HG02970 (cell line): ENCODE results near the gene LSAMP.
A peak's percentile ranks its signal among the peaks of the same experiment; 100 is the strongest.
"Not testable (repeated sequence)": the region's sequence is repeated elsewhere in the genome, so short reads cannot be mapped to it uniquely, and the experiment has no call there.

Source experiments
- ATAC-seq: cut with Tn5 transposase; IDR thresholded peaks from one replicate; pipeline ENCODE4 v1.9.1; 2021; ENCODE audit warnings: mild to moderate bottlenecking, moderate library complexity, moderate number of reproducible peaks; ENCODE audit not compliant: unreplicated experiment, low FRiP score

LSAMP gene

GRCh38 chr3:115790759-115791158 lies 654.5 kb downstream of the LSAMP start:
- no peak for ATAC-seq

GRCh38 chr3:115789481-115789880 lies 655.8 kb downstream of the LSAMP start:
- no peak for ATAC-seq

- no peak for ATAC-seq
Measured at GRCh38 chr3:115788921-115789470, 656.3 kb downstream of the LSAMP start.

GRCh38 chr3:115787818-115788217 lies 657.5 kb downstream of the LSAMP start:
- no peak for ATAC-seq

- ATAC-seq: no peak
Measured at GRCh38 chr3:115785782-115786181, 659.5 kb downstream of the LSAMP start.

- ATAC-seq: no peak
Measured at GRCh38 chr3:115784739-115785536, 660.3 kb downstream of the LSAMP start.

GRCh38 chr3:115783938-115784738 lies 661.1 kb downstream of the LSAMP start:
- peak; percentile 93 for ATAC-seq

GRCh38 chr3:115783426-115783825 lies 661.9 kb downstream of the LSAMP start:
- not testable (repeated sequence) for ATAC-seq

- ATAC-seq: no peak
Measured at GRCh38 chr3:115779011-115779410, 666.3 kb downstream of the LSAMP start.

- no peak for ATAC-seq
Measured at GRCh38 chr3:115772951-115773350, 672.3 kb downstream of the LSAMP start.

GRCh38 chr3:115768661-115769060 lies 676.6 kb downstream of the LSAMP start:
- ATAC-seq: no peak

- ATAC-seq: no peak
Measured at GRCh38 chr3:115766587-115767482, 678.5 kb downstream of the LSAMP start.

GRCh38 chr3:115761927-115762305 lies 683.4 kb downstream of the LSAMP start:
- ATAC-seq: no peak

- ATAC-seq: no peak
Measured at GRCh38 chr3:115760716-115761115, 684.6 kb downstream of the LSAMP start.

GRCh38 chr3:115758076-115758763 lies 687.1 kb downstream of the LSAMP start:
- ATAC-seq: no peak

- not testable (repeated sequence) for ATAC-seq
Measured at GRCh38 chr3:115752978-115753377, 692.3 kb downstream of the LSAMP start.
